ENCODE results near the gene IFT20. TPM values are rescaled to one million over a fixed set of nuclear protein-coding genes. Genes with fewer than 3 reads are reported as not detected.
A peak's percentile ranks its signal among the peaks of the same experiment; 100 is the strongest.

Gene IFT20
- total RNA-seq, 2 experiments from 2014 or later: 16.3 to 23.9 TPM

- H3K4me2 ChIP-seq (ENCODE audit: low read length): no peak overlapping the region
- H3K4me1 ChIP-seq (ENCODE audit: insufficient read depth, low read length, poor library complexity, severe bottlenecking): no peaks in the 10 kb centered on the region
- BruUV-seq (replicated peaks): no TSS peak
- H4K20me1 ChIP-seq (ENCODE audit: insufficient read depth, low read length): no peaks in the 10 kb centered on the region; the same call in 1 of the 2 replicates
- no peaks in the 10 kb centered on the region for H3K9me3 ChIP-seq (ENCODE audit: low read length)
- ChIA-PET POLR2A (interaction anchor here (0.6 to 0.7 kb wide), 2 partner anchors 18 to 108 kb away, joined by 3 to 5 read pairs; no protein-coding TSS in a partner anchor), CTCF (ENCODE audit: unreplicated experiment) (no interaction called here)
- H3K36me3 ChIP-seq (ENCODE audit: insufficient read depth, low read length): no peaks in the 10 kb centered on the region
- no peak overlapping the region for H3K27ac ChIP-seq (ENCODE audit: low read depth, low read length, poor library complexity, severe bottlenecking)
- intact Hi-C loops (cut with micrococcal nuclease; ENCODE audit: unreplicated experiment): no loop called here
- no peaks in the 10 kb centered on the region for H3K9me2 ChIP-seq (ENCODE audit: insufficient read depth, low read length)
- no peak overlapping the region for H3K4me3 ChIP-seq (ENCODE audit: low read depth, low read length, poor library complexity, severe bottlenecking)
- TF ChIP-seq EZH2phosphoT487 (IDR thresholded peaks at IDR 0.05; ENCODE audit: borderline replicate concordance, low read depth, low read length): no peak
- TF ChIP-seq CTCF (conservative IDR thresholded peaks at IDR 0.05; ENCODE audit: low read length): no peak
- DNase-seq (ENCODE audit: low spot score): no peak
- no peaks in the 10 kb centered on the region for H3K79me2 ChIP-seq (ENCODE audit: insufficient read depth, low read depth, low read length)
- no peak overlapping the region for H2AFZ ChIP-seq (ENCODE audit: low read length)
Observed at GRCh38 chr17:28379814-28380801, 44.8 kb upstream of the IFT20 start.

- TF ChIP-seq CTCF (conservative IDR thresholded peaks at IDR 0.05; ENCODE audit: low read length) (no peak), EZH2phosphoT487 (IDR thresholded peaks at IDR 0.05; ENCODE audit: borderline replicate concordance, low read depth, low read length) (no peak)
- H3K9me2 ChIP-seq (ENCODE audit: insufficient read depth, low read length): no peaks in the 10 kb centered on the region
- no peaks in the 10 kb centered on the region for H4K20me1 ChIP-seq (ENCODE audit: insufficient read depth, low read length)
- intact Hi-C loops (cut with micrococcal nuclease; ENCODE audit: unreplicated experiment): no loop called here
- POLR2A ChIA-PET: no interaction called here
- H3K9me3 ChIP-seq (ENCODE audit: low read length): no peaks in the 10 kb centered on the region
- no peaks in the 10 kb centered on the region for H3K79me2 ChIP-seq (ENCODE audit: insufficient read depth, low read depth, low read length)
- H2AFZ ChIP-seq (ENCODE audit: low read length): no peak overlapping the region
- DNase-seq (ENCODE audit: low spot score): no peak
- peak overlapping the region; percentile 80 for H3K4me3 ChIP-seq (ENCODE audit: low read depth, low read length, poor library complexity, severe bottlenecking)
- peak overlapping the region; percentile 91 for H3K4me2 ChIP-seq (ENCODE audit: low read length)
- H3K27ac ChIP-seq (ENCODE audit: low read depth, low read length, poor library complexity, severe bottlenecking): no peak overlapping the region
- no peaks in the 10 kb centered on the region for H3K36me3 ChIP-seq (ENCODE audit: insufficient read depth, low read length)
- no TSS peak for BruUV-seq (replicated peaks)
- H3K4me1 ChIP-seq (ENCODE audit: insufficient read depth, low read length, poor library complexity, severe bottlenecking): peaks cover 20% of the 10 kb centered on the region
- CTCF ChIA-PET (ENCODE audit: unreplicated experiment): no interaction called here
Observed at GRCh38 chr17:28372945-28373274, 37.6 kb upstream of the IFT20 start.

Data from OCI-LY7 (cell line).